ENCODE measurements around the gene BID.

The BID gene

GRCh38 chr22:17782158-17782557, 7.9 kb upstream of the BID start:
- no peak for ATAC-seq
- TF ChIP-seq PPARA (CRISPR knock-in tag; IDR thresholded peaks at IDR 0.05; ENCODE audit: borderline replicate concordance) (no peak), ZNF8 (CRISPR knock-in tag; IDR thresholded peaks at IDR 0.05) (no peak), ZFP3 (CRISPR knock-in tag; IDR thresholded peaks at IDR 0.05) (no peak), ESRRG (CRISPR knock-in tag; IDR thresholded peaks at IDR 0.05) (no peak), BACH2 (CRISPR knock-in tag; IDR thresholded peaks at IDR 0.05; ENCODE audit: borderline replicate concordance) (no peak), POU6F1 (CRISPR knock-in tag; IDR thresholded peaks at IDR 0.05; ENCODE audit: borderline replicate concordance, low read depth) (no peak), TSHZ2 (CRISPR knock-in tag; IDR thresholded peaks at IDR 0.05) (no peak), CSDC2 (CRISPR knock-in tag; IDR thresholded peaks at IDR 0.05) (no peak), ISL1 (CRISPR knock-in tag; IDR thresholded peaks at IDR 0.05) (no peak), OSR1 (CRISPR knock-in tag; IDR thresholded peaks at IDR 0.05) (no peak), ZC3H10 (CRISPR knock-in tag; IDR thresholded peaks at IDR 0.05) (no peak), PATZ1 (CRISPR knock-in tag; IDR thresholded peaks at IDR 0.05; ENCODE audit: borderline replicate concordance) (no peak), ZNF70 (CRISPR knock-in tag; IDR thresholded peaks at IDR 0.05) (no peak)

GRCh38 chr22:17781319-17782031, 7.2 kb upstream of the BID start:
- ATAC-seq, result peak; percentile 64
- TF ChIP-seq ZNF8 (CRISPR knock-in tag; IDR thresholded peaks at IDR 0.05), result no peak
- TF ChIP-seq ZFP3 (CRISPR knock-in tag; IDR thresholded peaks at IDR 0.05), result no peak
- TF ChIP-seq SNAI2 (CRISPR knock-in tag; IDR thresholded peaks at IDR 0.05), result no peak
- TF ChIP-seq ZNF70 (CRISPR knock-in tag; IDR thresholded peaks at IDR 0.05), result no peak
- no peak for TF ChIP-seq ISL1 (CRISPR knock-in tag; IDR thresholded peaks at IDR 0.05)
- no peak for TF ChIP-seq TCF4 (CRISPR knock-in tag; IDR thresholded peaks at IDR 0.05; ENCODE audit: borderline replicate concordance)
- TF ChIP-seq ESRRG (CRISPR knock-in tag; IDR thresholded peaks at IDR 0.05), result no peak
- TF ChIP-seq RARB (CRISPR knock-in tag; IDR thresholded peaks at IDR 0.05), result no peak
- TF ChIP-seq CSDC2 (CRISPR knock-in tag; IDR thresholded peaks at IDR 0.05), result no peak
- TF ChIP-seq PPARA (CRISPR knock-in tag; IDR thresholded peaks at IDR 0.05; ENCODE audit: borderline replicate concordance), result no peak
- TF ChIP-seq PATZ1 (CRISPR knock-in tag; IDR thresholded peaks at IDR 0.05; ENCODE audit: borderline replicate concordance), result no peak
- no peak for TF ChIP-seq TOX (CRISPR knock-in tag; IDR thresholded peaks at IDR 0.05; ENCODE audit: borderline replicate concordance)
- no peak for TF ChIP-seq BACH2 (CRISPR knock-in tag; IDR thresholded peaks at IDR 0.05; ENCODE audit: borderline replicate concordance)
- no peak for TF ChIP-seq CREB5 (CRISPR knock-in tag; IDR thresholded peaks at IDR 0.05; ENCODE audit: low read depth)
- no peak for TF ChIP-seq ZNF565 (CRISPR knock-in tag; conservative IDR thresholded peaks at IDR 0.05; ENCODE audit: low read depth)
- TF ChIP-seq ZC3H10 (CRISPR knock-in tag; IDR thresholded peaks at IDR 0.05), result no peak
- TF ChIP-seq ZFP30 (CRISPR knock-in tag; IDR thresholded peaks at IDR 0.05), result no peak
- no peak for TF ChIP-seq POU6F1 (CRISPR knock-in tag; IDR thresholded peaks at IDR 0.05; ENCODE audit: borderline replicate concordance, low read depth)

Data from SK-N-SH treated with all-trans-retinoic acid at 6 μM for 48 hours (cell line).